HEK293T (cell line): ENCODE results near the gene BCL2L15.

Experiments
- BHLHE40 ChIP-seq: fragments of 450-650 bp; IDR thresholded peaks from 2 replicates; pipeline ENCODE4 v1.6.1; 2016; ENCODE audit warnings: mild to moderate bottlenecking, moderate library complexity, borderline replicate concordance
- CTBP1 ChIP-seq: fragments of 450-650 bp; IDR thresholded peaks from 2 replicates; pipeline ENCODE4 v1.6.1; 2016; ENCODE audit warnings: borderline replicate concordance
- FOXA1 ChIP-seq: fragments of 450-650 bp; IDR thresholded peaks from 2 replicates; pipeline ENCODE4 v1.6.1; 2016; ENCODE audit warnings: mild to moderate bottlenecking
- LEF1 ChIP-seq: fragments of 450-650 bp; IDR thresholded peaks from 2 replicates; pipeline ENCODE4 v1.6.1; 2017; ENCODE audit warnings: mild to moderate bottlenecking, borderline replicate concordance
- SP1 ChIP-seq: fragments of 450-650 bp; IDR thresholded peaks from 2 replicates; pipeline ENCODE4 v1.6.1; 2017
- SUZ12 ChIP-seq: fragments of 450-650 bp; IDR thresholded peaks from 2 replicates; pipeline ENCODE4 v1.6.1; 2016; ENCODE audit warnings: mild to moderate bottlenecking
- TF ChIP-seq, protein P1 (sequence below): fragments of 450-650 bp; IDR thresholded peaks from 2 replicates; pipeline ENCODE4 v1.6.1; 2016

DNA sequence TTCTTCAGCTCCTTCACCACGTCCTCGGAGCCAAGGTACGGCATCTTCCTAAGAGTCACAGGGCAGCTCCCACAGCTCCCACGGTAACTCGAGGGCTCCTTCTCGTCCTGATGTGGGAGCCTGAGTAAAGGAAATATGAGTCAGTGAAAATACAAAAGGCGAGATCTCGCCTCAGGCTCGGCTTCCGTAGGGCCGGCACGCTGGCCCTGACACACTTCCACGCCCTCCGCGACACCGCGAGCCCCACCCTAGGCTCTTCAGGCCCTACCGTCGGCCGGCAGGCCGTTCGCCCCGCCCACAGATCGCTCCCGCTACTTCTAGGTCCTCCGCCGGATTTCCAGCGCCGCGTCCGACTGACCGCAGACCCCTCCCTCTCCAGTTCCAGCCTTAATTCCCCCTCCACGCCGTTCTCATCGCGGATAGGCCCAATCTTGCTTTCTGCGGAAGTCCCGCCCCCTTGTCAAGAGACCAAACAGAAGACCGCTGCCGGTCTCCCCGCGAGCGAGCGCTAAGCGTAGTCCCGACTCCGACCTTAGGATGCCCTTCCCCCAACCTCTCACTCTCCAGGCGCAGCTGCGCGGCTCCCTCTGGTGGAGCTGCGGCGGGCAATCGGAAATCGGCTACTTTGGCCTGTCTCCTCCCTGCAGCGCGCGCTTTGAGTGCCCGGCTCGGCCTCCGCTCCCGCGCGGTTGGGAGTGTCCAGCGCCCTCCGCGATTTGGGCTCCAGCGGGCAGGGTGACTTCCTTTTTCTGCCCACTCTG lies 17.5 kb upstream of the BCL2L15 start, which contains the start of the genes AP4B1 and DCLRE1B:
- TF ChIP-seq LEF1 (no peak), BHLHE40 (no peak), CTBP1 (no peak), SP1 (no peak), SUZ12 (no peak), FOXA1 (no peak)
- TF ChIP-seq, protein P1, sequence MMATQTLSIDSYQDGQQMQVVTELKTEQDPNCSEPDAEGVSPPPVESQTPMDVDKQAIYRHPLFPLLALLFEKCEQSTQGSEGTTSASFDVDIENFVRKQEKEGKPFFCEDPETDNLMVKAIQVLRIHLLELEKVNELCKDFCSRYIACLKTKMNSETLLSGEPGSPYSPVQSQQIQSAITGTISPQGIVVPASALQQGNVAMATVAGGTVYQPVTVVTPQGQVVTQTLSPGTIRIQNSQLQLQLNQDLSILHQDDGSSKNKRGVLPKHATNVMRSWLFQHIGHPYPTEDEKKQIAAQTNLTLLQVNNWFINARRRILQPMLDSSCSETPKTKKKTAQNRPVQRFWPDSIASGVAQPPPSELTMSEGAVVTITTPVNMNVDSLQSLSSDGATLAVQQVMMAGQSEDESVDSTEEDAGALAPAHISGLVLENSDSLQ: peak; percentile 74
